Measurements from ENCODE around the gene C11orf68. TPM values are rescaled to one million over a fixed set of nuclear protein-coding genes. Genes with fewer than 3 reads are reported as not detected.
A peak's percentile ranks its signal among the peaks of the same experiment; 100 is the strongest.

C11orf68 gene
- total RNA-seq, 1 experiment from 2014 or later = 15.7 TPM

- no peak overlapping the region for H3K9ac ChIP-seq (ENCODE audit: extremely low read depth, insufficient read length, low read length)
- WGBS (ENCODE audit: extremely low coverage, insufficient read length, low lambda C conversion rate) = no CpG with 5 or more reads among the region's 7 CpGs
- no peak overlapping the region for H3K56ac ChIP-seq (ENCODE audit: insufficient read length, low read depth, low read length)
- no peak overlapping the region for H3K27ac ChIP-seq (ENCODE audit: insufficient read length, low read depth, low read length)
- no peak overlapping the region for H2BK12ac ChIP-seq (ENCODE audit: insufficient read length, low read depth, low read length)
- H3K79me2 ChIP-seq (ENCODE audit: insufficient read depth, low read length) = no peaks in the 10 kb centered on the region
- peaks cover 24 to 34% of the 10 kb centered on the region in 2 experiments for H3K4me1 Mint-ChIP-seq
- H3K14ac ChIP-seq (ENCODE audit: insufficient read depth, low read length) = no peak overlapping the region
- no peak overlapping the region for H2BK5ac ChIP-seq (ENCODE audit: insufficient read length, low read length)
- H3K23me2 ChIP-seq (ENCODE audit: insufficient read length, low read depth, low read length, poor library complexity, severe bottlenecking) = peaks cover 11% of the 10 kb centered on the region
- DNase-seq = no peak
- no peak overlapping the region for H3K18ac ChIP-seq (ENCODE audit: insufficient read length, low read depth, low read length)
- no peak overlapping the region for H3T11ph ChIP-seq (ENCODE audit: low read length)
- no peak overlapping the region for H2AFZ ChIP-seq (ENCODE audit: low read length)
- H2BK120ac ChIP-seq (ENCODE audit: low read depth, low read length, poor library complexity, severe bottlenecking) = no peak overlapping the region
- no peaks in the 10 kb centered on the region; a peak in 1 of 5 replicates for H3K9me3 Mint-ChIP-seq
- no peak for TF ChIP-seq CTCF (conservative IDR thresholded peaks at IDR 0.05)
- peaks cover 7% of the 10 kb centered on the region for H3K27me3 Mint-ChIP-seq (ENCODE audit: low read depth)
- no peaks in the 10 kb centered on the region; the same call in 1 of the 2 replicates for H3K4me1 ChIP-seq (ENCODE audit: insufficient read depth, low read length)
- H4K91ac ChIP-seq (ENCODE audit: insufficient read length, low read depth, low read length) = no peak overlapping the region
- H4K20me1 ChIP-seq (ENCODE audit: control insufficient read depth, insufficient read depth, insufficient read length) = no peaks in the 10 kb centered on the region
- H3K4me2 ChIP-seq (ENCODE audit: insufficient read depth, insufficient read length, low read length) = no peak overlapping the region
- H2BK15ac ChIP-seq (ENCODE audit: low read depth, low read length) = no peak overlapping the region
- no peak overlapping the region for H3K27ac Mint-ChIP-seq
- H2AK5ac ChIP-seq (ENCODE audit: insufficient read length, low read length) = no peak overlapping the region
- no peak overlapping the region for H4K5ac ChIP-seq (ENCODE audit: insufficient read length, low read depth, low read length)
- no peak overlapping the region for H4K8ac ChIP-seq (replicated peaks; ENCODE audit: insufficient read length, low read depth, low read length)
- H3K4me3 Mint-ChIP-seq = peak overlapping the region; percentile 83 to 89; a peak in 2 of 5 replicates
- H3K79me1 ChIP-seq (ENCODE audit: insufficient read depth, low read depth, low read length, poor library complexity, severe bottlenecking) = no peaks in the 10 kb centered on the region
- no peaks in the 10 kb centered on the region for H3K9me3 ChIP-seq (ENCODE audit: control insufficient read depth, low read depth, low read length)
- no peaks in the 10 kb centered on the region for H3K27me3 ChIP-seq (ENCODE audit: insufficient read depth, low read length)
- H3K23ac ChIP-seq (ENCODE audit: insufficient read length, low read depth, low read length) = no peak overlapping the region
- no peak overlapping the region for H2BK20ac ChIP-seq (ENCODE audit: low read depth, low read length, poor library complexity, severe bottlenecking)
- no peak overlapping the region for H3K4ac ChIP-seq (ENCODE audit: low read depth, low read length)
- peaks cover 0 to 7% (median 5%) of the 10 kb centered on the region in 3 experiments; a peak in 5 of 7 replicates for H3K36me3 Mint-ChIP-seq (ENCODE audit: insufficient read depth in 1 of 3, low read depth in 3 of 3)
These were observed 2.5 kb downstream of the C11orf68 start for GRCh38 chr11:65916391-65916790.
